ENCODE results near the gene TAF4B. TPM values are rescaled to one million over a fixed set of nuclear protein-coding genes. Genes with fewer than 3 reads are reported as not detected.

The TAF4B gene
- total and polyA plus RNA-seq, 2 donors (not counting 1 experiment from before 2014, with no cell fraction given): 0.42 to 2.0 TPM

GRCh38 chr18:26422472-26423162 is 196.4 kb downstream of the TAF4B start:
- H3K36me3 ChIP-seq (ENCODE audit: control insufficient read depth, insufficient read depth, low read length): no peaks in the 10 kb centered on the region
- no peak overlapping the region for H2AFZ ChIP-seq (ENCODE audit: low read length)
- TF ChIP-seq EZH2 (IDR thresholded peaks at IDR 0.05; ENCODE audit: low read length, missing control alignments) (no peak), CTCF (conservative IDR thresholded peaks at IDR 0.05 in 1 of 2, IDR thresholded peaks at IDR 0.05 in 1 of 2; ENCODE audit: low read depth in 1 of 2, low read length in 2 of 2) (no peak)
- no peaks in the 10 kb centered on the region for H3K4me1 ChIP-seq (ENCODE audit: control insufficient read depth, extremely low read depth, insufficient read depth, low read length)
- no peaks in the 10 kb centered on the region for H4K20me1 ChIP-seq (ENCODE audit: control insufficient read depth, extremely low read depth, insufficient read depth, low read length)
- H3K4me3 ChIP-seq (replicated peaks in 1 of 4; ENCODE audit: control extremely low read depth in 1 of 4, insufficient read depth in 1 of 4, low read depth in 3 of 4, low read length in 4 of 4): no peak overlapping the region
- H3K4me2 ChIP-seq (ENCODE audit: extremely low read depth, insufficient read depth, low read length): no peak overlapping the region
- no peak for DNase-seq (ENCODE audit: low read depth in 2 of 2)
- no peaks in the 10 kb centered on the region for H3K27me3 ChIP-seq (ENCODE audit: control insufficient read depth, insufficient read depth, low read length)
- no peak overlapping the region for H3K27ac ChIP-seq (ENCODE audit: insufficient read depth, low read length)
- H3K9ac ChIP-seq (ENCODE audit: insufficient read depth, low read length): no peak overlapping the region
- no peaks in the 10 kb centered on the region for H3K79me2 ChIP-seq (ENCODE audit: control insufficient read depth, insufficient read depth, low read length)
- H3K9me3 ChIP-seq (ENCODE audit: control insufficient read depth, insufficient read depth, low read depth, low read length): no peaks in the 10 kb centered on the region

DNA sequence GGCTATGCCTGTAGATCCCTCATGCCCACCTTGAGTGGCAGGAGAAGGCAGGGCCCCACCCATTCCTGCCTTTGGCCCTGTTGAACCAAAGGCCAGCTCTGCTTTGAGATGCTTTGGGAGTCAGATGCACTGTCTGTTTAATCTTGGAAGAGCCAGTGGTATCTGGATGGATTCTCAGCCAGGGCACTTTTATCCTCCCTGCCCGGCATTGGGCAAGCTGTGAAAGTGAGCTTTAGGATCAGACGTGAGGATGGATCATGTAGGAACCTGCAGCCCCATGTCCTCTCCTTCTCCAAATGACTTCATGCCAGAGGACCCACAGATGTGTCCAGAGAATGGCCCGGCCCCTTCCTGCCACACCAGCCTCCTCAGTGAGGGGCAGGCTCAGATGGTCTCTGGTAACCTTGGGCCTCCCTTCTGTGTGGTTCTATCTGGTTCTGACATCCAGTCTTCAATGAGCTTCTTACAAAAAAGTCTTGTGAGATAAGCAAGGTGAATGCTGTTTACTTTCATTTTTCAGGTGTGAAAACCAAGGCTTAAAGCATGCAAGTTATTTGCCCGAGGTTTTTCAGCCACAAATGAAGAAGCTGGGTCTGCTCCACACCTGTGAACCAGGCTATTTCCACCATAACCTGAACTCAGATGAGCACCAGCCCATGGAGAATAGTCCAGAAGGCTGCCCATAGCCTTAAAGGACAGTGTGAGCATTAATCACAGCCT is 198.3 kb downstream of the TAF4B start:
- TF ChIP-seq EZH2 (IDR thresholded peaks at IDR 0.05; ENCODE audit: low read length, missing control alignments) (no peak), CTCF (conservative IDR thresholded peaks at IDR 0.05 in 1 of 2, IDR thresholded peaks at IDR 0.05 in 1 of 2; ENCODE audit: low read depth in 1 of 2, low read length in 2 of 2) (no peak)
- no peaks in the 10 kb centered on the region for H4K20me1 ChIP-seq (ENCODE audit: control insufficient read depth, extremely low read depth, insufficient read depth, low read length)
- no peaks in the 10 kb centered on the region for H3K4me1 ChIP-seq (ENCODE audit: control insufficient read depth, extremely low read depth, insufficient read depth, low read length)
- H2AFZ ChIP-seq (ENCODE audit: low read length): no peak overlapping the region
- no peaks in the 10 kb centered on the region for H3K36me3 ChIP-seq (ENCODE audit: control insufficient read depth, insufficient read depth, low read length)
- no peaks in the 10 kb centered on the region for H3K9me3 ChIP-seq (ENCODE audit: control insufficient read depth, insufficient read depth, low read depth, low read length)
- no peak overlapping the region for H3K4me3 ChIP-seq (replicated peaks in 1 of 4; ENCODE audit: control extremely low read depth in 1 of 4, insufficient read depth in 1 of 4, low read depth in 3 of 4, low read length in 4 of 4)
- no peak overlapping the region for H3K4me2 ChIP-seq (ENCODE audit: extremely low read depth, insufficient read depth, low read length)
- H3K79me2 ChIP-seq (ENCODE audit: control insufficient read depth, insufficient read depth, low read length): no peaks in the 10 kb centered on the region
- H3K9ac ChIP-seq (ENCODE audit: insufficient read depth, low read length): no peak overlapping the region
- no peak overlapping the region for H3K27ac ChIP-seq (ENCODE audit: insufficient read depth, low read length)
- no peaks in the 10 kb centered on the region for H3K27me3 ChIP-seq (ENCODE audit: control insufficient read depth, insufficient read depth, low read length)
- DNase-seq (ENCODE audit: low read depth in 2 of 2): no peak

DNA sequence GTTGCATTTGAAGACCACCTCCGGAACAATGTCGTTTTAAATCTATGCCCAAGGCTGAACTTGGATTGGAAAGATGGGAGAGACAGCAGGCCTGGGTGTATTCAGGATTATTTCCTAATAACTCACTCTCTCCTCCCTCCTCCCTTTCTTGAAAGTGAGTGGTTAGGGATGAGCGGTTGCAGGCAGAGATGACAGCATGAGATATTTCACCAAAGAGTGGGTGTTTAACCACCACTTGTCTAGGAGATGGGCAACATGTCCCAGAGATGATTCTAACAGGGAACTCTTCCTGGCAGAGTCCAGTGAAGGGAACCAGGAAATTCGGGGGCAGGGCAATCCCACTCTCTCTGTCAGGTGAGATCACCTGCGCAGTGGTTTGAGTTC is 198.9 kb downstream of the TAF4B start:
- Histone ChIP-seq H3K4me2 (ENCODE audit: extremely low read depth, insufficient read depth, low read length) (no peak overlapping the region), H3K9ac (ENCODE audit: insufficient read depth, low read length) (no peak overlapping the region)
- DNase-seq (ENCODE audit: low read depth in 2 of 2): peak in 1 of 2 donors; percentile 33

More for the DNA sequence above, 198.9 kb downstream of the TAF4B start:
- Histone ChIP-seq H4K20me1 (ENCODE audit: control insufficient read depth, extremely low read depth, insufficient read depth, low read length) (no peaks in the 10 kb centered on the region), H3K27ac (ENCODE audit: insufficient read depth, low read length) (no peak overlapping the region), H2AFZ (ENCODE audit: low read length) (no peak overlapping the region), H3K4me3 (replicated peaks in 1 of 4; ENCODE audit: control extremely low read depth in 1 of 4, insufficient read depth in 1 of 4, low read depth in 3 of 4, low read length in 4 of 4) (no peak overlapping the region), H3K79me2 (ENCODE audit: control insufficient read depth, insufficient read depth, low read length) (no peaks in the 10 kb centered on the region), H3K27me3 (ENCODE audit: control insufficient read depth, insufficient read depth, low read length) (no peaks in the 10 kb centered on the region), H3K4me1 (ENCODE audit: control insufficient read depth, extremely low read depth, insufficient read depth, low read length) (no peaks in the 10 kb centered on the region), H3K36me3 (ENCODE audit: control insufficient read depth, insufficient read depth, low read length) (no peaks in the 10 kb centered on the region), H3K9me3 (ENCODE audit: control insufficient read depth, insufficient read depth, low read depth, low read length) (no peaks in the 10 kb centered on the region)
- TF ChIP-seq CTCF (conservative IDR thresholded peaks at IDR 0.05 in 1 of 2, IDR thresholded peaks at IDR 0.05 in 1 of 2; ENCODE audit: low read depth in 1 of 2, low read length in 2 of 2) (no peak), EZH2 (IDR thresholded peaks at IDR 0.05; ENCODE audit: low read length, missing control alignments) (no peak)
